GM19238 (cell line): ENCODE measurements around the gene IRX2.

Experiments
- DNase-seq: peaks from one replicate; pipeline ENCODE4 v3.0.0; 2011; ENCODE audit warnings: low spot score; ENCODE audit not compliant: insufficient read length

The IRX2 gene

GRCh38 chr5:2756211-2757152 lies 5.0 kb upstream of the IRX2 start:
- DNase-seq = no peak

- no peak for DNase-seq
Measured at GRCh38 chr5:2755681-2756171, 4.2 kb upstream of the IRX2 start.

- DNase-seq = no peak
Measured at GRCh38 chr5:2755076-2755680, 3.7 kb upstream of the IRX2 start.

- DNase-seq = no peak
Measured at GRCh38 chr5:2754581-2755075, 3.2 kb upstream of the IRX2 start.

GRCh38 chr5:2753452-2754420 lies 2.3 kb upstream of the IRX2 start:
- no peak for DNase-seq

DNA sequence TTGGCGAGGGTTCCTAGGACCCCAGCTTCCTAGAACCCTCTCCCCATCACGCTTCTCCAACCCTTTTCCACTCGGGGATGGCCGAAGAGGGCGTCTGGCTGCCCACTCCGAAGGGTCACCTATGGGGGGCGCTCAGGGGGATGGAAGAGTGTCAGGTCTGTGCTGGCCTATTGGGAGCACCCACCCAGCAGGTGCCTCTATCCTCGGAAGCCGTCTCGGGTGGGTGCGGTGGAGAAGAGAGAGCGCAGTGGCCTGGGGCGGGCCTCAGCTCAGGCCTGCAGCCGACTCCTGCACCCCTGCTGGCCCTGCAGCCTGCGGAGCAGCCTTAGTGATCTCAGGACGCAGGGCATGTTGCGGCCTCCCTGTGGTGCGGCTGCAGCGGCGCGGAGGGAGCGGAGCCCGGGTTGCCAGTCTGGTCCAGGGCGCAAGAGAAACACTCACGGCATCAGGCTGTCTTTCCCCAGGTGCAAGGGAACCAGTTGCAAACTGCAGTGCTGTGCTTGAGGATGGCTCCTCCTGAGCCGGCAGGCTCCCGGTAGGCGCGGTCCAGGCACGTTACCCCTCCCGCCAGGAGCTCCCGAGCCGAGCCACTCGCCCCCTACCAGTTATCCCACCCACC lies 1.5 kb upstream of the IRX2 start:
- no peak for DNase-seq

DNA sequence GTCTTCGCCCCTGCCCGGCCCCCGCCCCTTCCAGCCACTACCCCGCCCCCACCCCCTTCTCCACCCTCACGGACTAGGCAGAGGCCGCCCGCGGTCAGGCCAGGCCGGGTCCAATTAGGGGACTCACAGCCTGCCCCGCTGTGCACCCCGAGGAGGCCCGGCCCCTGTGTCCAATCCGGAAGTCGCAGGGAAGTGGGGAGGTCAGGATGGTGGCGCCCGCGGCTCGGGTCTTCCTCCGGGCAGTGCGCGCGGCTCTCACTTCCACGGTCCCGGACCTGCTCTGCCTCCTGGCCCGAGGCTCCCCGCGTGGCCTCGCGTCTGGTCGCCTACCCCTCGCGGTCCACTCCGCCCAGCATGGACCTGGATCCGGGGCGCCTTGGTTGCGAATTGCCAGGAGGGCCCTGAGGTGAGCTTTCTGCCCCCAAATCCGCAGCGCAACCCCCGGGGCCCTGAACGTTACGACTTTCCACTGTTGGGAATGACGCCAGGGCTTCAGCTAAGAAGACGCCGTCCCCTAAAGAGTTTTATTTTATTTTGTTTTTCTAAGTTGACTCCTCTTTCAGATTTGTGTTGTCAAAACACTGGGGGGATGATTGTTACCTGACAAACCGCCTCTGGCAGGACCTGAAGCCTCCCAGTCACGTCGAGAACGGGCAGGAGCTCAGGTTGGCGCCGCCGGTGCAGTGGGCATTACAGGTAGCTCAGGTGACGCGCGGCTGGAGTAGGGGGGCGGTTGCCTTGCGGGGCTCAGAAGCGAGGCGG lies 763 bp upstream of the IRX2 start:
- no peak for DNase-seq

GRCh38 chr5:2750758-2751464 lies 566 bp downstream of the IRX2 start:
- no peak for DNase-seq

DNA sequence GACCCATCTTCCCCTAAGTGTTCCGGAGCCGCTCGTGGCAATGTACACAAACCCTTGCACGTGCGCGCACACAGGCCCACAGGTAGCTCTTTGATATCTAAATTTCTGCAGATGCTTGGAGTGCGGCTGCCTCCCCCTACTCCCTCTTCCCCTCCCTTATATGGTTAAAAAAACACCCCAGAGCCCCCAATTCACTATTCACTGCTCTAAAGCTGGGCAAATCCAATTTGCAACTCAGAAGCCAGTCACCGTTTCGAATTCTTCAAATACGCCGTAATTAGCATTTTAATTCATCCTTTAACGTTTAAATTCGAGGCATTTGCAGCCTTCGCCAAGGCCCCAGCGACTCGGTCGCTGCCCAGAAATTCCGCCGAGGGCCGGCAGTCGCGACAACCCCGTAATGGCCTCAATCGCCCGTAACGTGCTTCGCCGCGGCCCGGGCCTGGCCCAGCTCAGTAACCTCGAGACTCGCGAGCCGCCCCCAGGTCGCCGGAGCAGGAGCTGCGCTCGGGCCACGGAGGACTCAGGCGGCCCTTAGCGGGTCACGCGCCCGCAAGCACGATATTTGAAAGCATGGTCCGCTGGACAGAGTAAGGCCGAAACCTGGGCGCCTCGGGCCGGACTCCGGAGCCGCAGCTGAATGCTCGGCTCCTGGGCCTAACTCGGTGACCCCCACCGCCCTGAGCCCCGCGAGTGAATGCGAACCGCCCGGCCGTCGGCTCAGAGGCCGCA lies 1.3 kb downstream of the IRX2 start:
- DNase-seq = no peak

GRCh38 chr5:2749514-2750025 lies 1.9 kb downstream of the IRX2 start:
- DNase-seq = no peak

DNA sequence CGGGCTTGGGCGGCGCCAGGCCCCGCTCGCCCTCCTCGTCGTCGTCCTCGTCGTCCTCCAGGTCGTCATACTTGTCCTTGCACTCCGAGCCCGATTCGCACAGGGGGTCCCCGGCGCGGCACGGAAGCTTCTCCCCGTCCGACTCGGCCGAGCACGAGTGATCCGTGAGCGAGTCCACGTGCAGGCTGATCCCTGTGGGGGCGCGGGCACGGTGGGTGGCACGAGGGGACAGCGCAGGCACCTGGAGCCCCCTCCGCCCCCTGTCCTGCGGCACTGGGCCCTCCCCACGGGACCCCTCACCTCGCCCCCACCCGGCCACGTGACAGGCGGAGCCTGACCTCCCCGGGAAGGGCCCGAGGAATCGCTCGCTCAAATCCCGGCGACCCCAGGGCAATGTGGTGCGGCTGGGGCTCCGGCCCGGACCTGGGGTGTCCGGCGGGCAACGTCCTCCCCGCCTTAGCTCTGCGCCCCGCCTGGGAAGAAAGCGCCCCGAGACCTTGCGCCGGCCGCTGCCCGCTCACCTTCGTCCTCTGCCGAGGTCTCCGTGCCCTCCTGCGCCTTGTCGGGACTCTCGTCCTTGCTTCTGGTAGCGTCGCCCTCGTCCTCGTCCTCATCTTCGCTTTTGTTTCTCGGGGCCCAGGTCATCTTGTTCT lies 2.5 kb downstream of the IRX2 start:
- DNase-seq = no peak

DNA sequence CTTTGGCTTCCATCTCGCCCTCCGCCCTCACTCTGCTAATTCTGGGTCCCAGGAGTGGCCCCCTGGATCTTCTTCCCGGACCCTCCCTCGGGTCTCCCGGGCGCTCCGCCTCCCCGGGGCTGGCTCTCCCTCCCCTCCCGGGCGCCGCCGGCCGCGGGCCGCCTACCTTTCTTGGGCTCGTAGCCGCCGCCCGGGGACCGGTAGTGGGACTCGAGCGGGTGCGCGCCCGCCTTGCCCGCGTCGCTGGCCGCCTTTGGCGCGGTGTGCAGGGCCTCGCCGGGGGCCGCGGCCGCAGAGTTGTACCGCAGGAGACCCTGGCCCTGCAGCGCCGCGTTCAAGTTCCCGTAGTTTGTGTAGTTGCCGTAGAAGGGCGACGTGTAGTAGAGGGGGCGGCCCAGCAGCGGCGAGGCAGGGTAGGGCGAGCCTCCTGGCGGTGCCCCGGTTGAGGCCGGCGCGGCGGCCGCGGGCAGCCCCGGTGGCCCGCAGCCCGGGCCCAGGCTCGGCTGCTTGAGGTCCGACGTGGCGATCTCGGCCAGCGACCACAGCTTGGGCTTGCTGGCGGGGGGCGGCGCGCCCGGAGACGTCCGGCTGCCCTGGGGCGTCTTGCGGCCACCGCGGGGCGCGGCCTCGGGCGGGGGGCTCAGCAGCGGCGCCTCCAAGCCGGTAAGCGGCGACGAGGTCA lies 3.2 kb downstream of the IRX2 start:
- no peak for DNase-seq

GRCh38 chr5:2747363-2748162 lies 3.9 kb downstream of the IRX2 start:
- no peak for DNase-seq

- no peak for DNase-seq
Measured at GRCh38 chr5:2746561-2747032, 4.9 kb downstream of the IRX2 start.

DNA sequence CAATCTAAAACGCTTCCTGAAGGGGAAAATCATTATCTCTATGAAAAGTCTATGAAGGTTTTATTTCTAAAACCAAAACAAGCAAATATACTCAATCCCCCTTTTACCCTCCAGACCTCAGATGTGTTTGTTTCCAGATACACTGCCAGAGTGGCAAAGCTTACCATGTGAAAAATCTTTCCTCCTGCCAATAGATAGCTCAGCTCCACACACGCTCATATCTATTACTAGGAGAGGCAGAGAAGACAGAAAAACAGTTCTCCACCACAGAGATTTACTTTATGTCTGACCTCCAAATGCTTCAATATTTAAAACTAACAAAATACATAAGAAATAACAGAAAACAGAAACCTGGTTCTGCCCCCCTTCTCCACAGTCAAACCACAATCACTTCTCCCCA lies 7.0 kb downstream of the IRX2 start:
- DNase-seq = no peak

- DNase-seq = no peak
Measured at GRCh38 chr5:2742921-2743679, 8.4 kb downstream of the IRX2 start.
